ENCODE results near the gene POP5.

- TF ChIP-seq EZH2 (IDR thresholded peaks at IDR 0.05; ENCODE audit: insufficient read depth, poor library complexity, severe bottlenecking) (no peak), EZH2phosphoT487 (IDR thresholded peaks at IDR 0.05; ENCODE audit: insufficient read depth, low read depth) (no peak)
These were observed 46.9 kb downstream of the POP5 start, which contains the start of gene RNF10 for GRCh38 chr12:120534203-120534702.

Data from GM23248 (cell line).